ENCODE data around the gene IQSEC1. TPM values are rescaled to one million over a fixed set of nuclear protein-coding genes. Genes with fewer than 3 reads are reported as not detected.
A peak's percentile ranks its signal among the peaks of the same experiment; 100 is the strongest.

IQSEC1 gene
- total and polyA plus RNA-seq, 2 of the 8 experiments (the other 6 are each of a cell fraction or from before 2014, with no cell fraction given), result 6.8 to 28.8 TPM

GRCh38 chr3:13027154-13027553 lies 46.1 kb downstream of the IQSEC1 start:
- no peak overlapping the region for H2BK20ac ChIP-seq (ENCODE audit: low read length)
- no peak overlapping the region for H2BK5ac ChIP-seq (ENCODE audit: low read depth, low read length)
- H3K18ac ChIP-seq (ENCODE audit: extremely low read depth, low read length), result no peak overlapping the region
- DNase-seq (ENCODE audit: low read depth in 1 of 2, low spot score in 2 of 2) (no peak), FAIRE-seq (no peak)
- no peak overlapping the region for H2AK5ac ChIP-seq (ENCODE audit: low read depth, low read length)
- no peak overlapping the region for H2BK15ac ChIP-seq (ENCODE audit: low read length)
- no peak overlapping the region for H4K5ac ChIP-seq (ENCODE audit: insufficient read length, low read depth, low read length)
- no peak overlapping the region for H3K9ac ChIP-seq (replicated peaks in 1 of 4; ENCODE audit: extremely low read depth in 1 of 4, low read depth in 3 of 4, low read length in 3 of 4)
- H3K27me3 ChIP-seq (replicated peaks in 1 of 4; ENCODE audit: control insufficient read depth in 3 of 4, extremely low read depth in 1 of 4, insufficient read depth in 3 of 4, low read length in 3 of 4), result no peaks in the 10 kb centered on the region; a peak in 2 of 7 replicates
- no peak overlapping the region for H3K4me3 ChIP-seq (ENCODE audit: extremely low read depth in 1 of 4, insufficient read depth in 2 of 4, low read depth in 3 of 4, low read length in 4 of 4)
- ChIA-PET POLR2A (ENCODE audit: partially characterized antibody) (interaction anchor here (1.0 kb wide), 1 partner anchor 19 kb away, joined by 4 read pairs; no protein-coding TSS in a partner anchor), CTCF (ENCODE audit: partially characterized antibody) (interaction anchor here (0.6 to 7.5 kb wide), 20 partner anchors 9 to 318 kb away, joined by 3 to 71 read pairs (median 4); no protein-coding TSS in a partner anchor)
- no peak overlapping the region for H2AFZ ChIP-seq (ENCODE audit: low read length)
- no peak overlapping the region for H3K27ac ChIP-seq (ENCODE audit: low read depth, low read length)
- no peak overlapping the region for H4K91ac ChIP-seq (replicated peaks; ENCODE audit: insufficient read length, low read length)
- no peak overlapping the region for H3K56ac ChIP-seq (replicated peaks; ENCODE audit: insufficient read length, low read depth, low read length)
- no peak overlapping the region for H2BK120ac ChIP-seq (replicated peaks; ENCODE audit: low read depth, low read length)
- TF ChIP-seq SIN3A (conservative IDR thresholded peaks at IDR 0.05 in 1 of 2, IDR thresholded peaks at IDR 0.05 in 1 of 2; ENCODE audit: low read depth in 1 of 2, low read length in 2 of 2), result no peak
- peak in 2 of 3 experiments; percentile 64 to 77; a peak in 3 of 4 replicates for TF ChIP-seq CTCF (IDR thresholded peaks at IDR 0.05; ENCODE audit: control extremely low read depth in 1 of 3, insufficient read depth in 1 of 3, low read depth in 1 of 3, low read length in 3 of 3)
- TF ChIP-seq RAD21 (IDR thresholded peaks at IDR 0.05 in 1 of 2, conservative IDR thresholded peaks at IDR 0.05 in 1 of 2; ENCODE audit: low read depth in 2 of 2, low read length in 2 of 2), result peak; percentile 39 to 64
- peaks cover 0 to 6% (median 4%) of the 10 kb centered on the region in 4 experiments; a peak in 4 of 7 replicates for H3K4me1 ChIP-seq (replicated peaks in 1 of 4; ENCODE audit: control insufficient read depth in 3 of 4, insufficient read depth in 4 of 4, low read length in 3 of 4)
- H3K23ac ChIP-seq (ENCODE audit: insufficient read length), result no peak overlapping the region
- peaks cover 2% of the 10 kb centered on the region; the same call in 1 of the 2 replicates for H3K79me1 ChIP-seq (ENCODE audit: low read depth, low read length)
- H2BK12ac ChIP-seq (ENCODE audit: low read depth, low read length), result peak overlapping the region; percentile 43; the same call in 1 of the 2 replicates
- no peaks in the 10 kb centered on the region for H4K20me1 ChIP-seq (replicated peaks in 1 of 2; ENCODE audit: control insufficient read depth in 1 of 2, insufficient read depth in 2 of 2, low read length in 2 of 2)
- 85% methylated on average over 7 of the region's 7 CpGs; no CpG with 5 or more reads in 1 of the 2 experiments for WGBS, 2 experiments (ENCODE audit: extremely low coverage in 1 of 2, insufficient coverage in 1 of 2, insufficient read length in 1 of 2, insufficient replicate concordance in 2 of 2, low coverage in 1 of 2, low lambda C conversion rate in 2 of 2, missing lambda C conversion rate in 1 of 2)
- no peaks in the 10 kb centered on the region for H3K79me2 ChIP-seq (ENCODE audit: control insufficient read depth in 1 of 2, insufficient read depth in 2 of 2, low read length in 2 of 2)
- H3K36me3 ChIP-seq (ENCODE audit: control insufficient read depth in 2 of 4, insufficient read depth in 4 of 4, low read length in 3 of 4), result no peaks in the 10 kb centered on the region
- no peak overlapping the region for H3K4me2 ChIP-seq (ENCODE audit: insufficient read depth in 1 of 2, low read depth in 2 of 2, low read length in 2 of 2)
- no peak overlapping the region for H3K14ac ChIP-seq (ENCODE audit: insufficient read length)
- peaks cover 6% of the 10 kb centered on the region; the same call in 1 of the 2 replicates for H3K23me2 ChIP-seq (ENCODE audit: low read depth, low read length)
- H4K8ac ChIP-seq (ENCODE audit: extremely low read depth, insufficient read depth, low read length), result no peak overlapping the region
- no peak overlapping the region for H3K4ac ChIP-seq (replicated peaks; ENCODE audit: insufficient read length, low read depth, low read length)
- H3K9me3 ChIP-seq (ENCODE audit: insufficient read depth in 2 of 2, low read depth in 1 of 2, low read length in 1 of 2), result no peaks in the 10 kb centered on the region
